Measurements from ENCODE around the gene C2CD3.

C2CD3 gene

DNA sequence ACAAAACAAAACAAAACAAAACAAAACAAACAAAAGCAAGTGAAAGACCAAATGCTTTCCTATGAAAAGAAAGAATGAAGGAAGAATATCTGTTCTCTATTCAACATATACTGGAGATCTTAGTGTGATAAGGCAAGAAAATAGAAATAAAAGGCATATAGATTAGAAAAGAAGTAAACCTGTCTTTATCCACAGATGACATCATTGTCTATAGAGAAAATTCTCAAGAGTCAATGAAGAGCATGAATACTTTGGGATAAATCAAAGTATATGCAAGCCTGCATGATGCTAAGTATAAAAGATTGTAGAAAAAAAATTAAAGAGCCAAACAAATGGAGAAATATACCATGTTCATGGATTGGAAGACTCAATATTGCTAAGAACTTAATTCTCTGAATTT is 17.6 kb downstream of the C2CD3 start:
- Histone ChIP-seq H3K36me3 (ENCODE audit: insufficient read depth) (no peaks in the 10 kb centered on the region), H3K4me1 (ENCODE audit: low read depth, poor library complexity, severe bottlenecking) (no peaks in the 10 kb centered on the region), H3K79me2 (ENCODE audit: insufficient read depth, low read depth) (peaks cover 8% of the 10 kb centered on the region; the same call in 1 of the 2 replicates), H3K4me3 (IDR thresholded peaks at IDR 0.05; ENCODE audit: insufficient read depth, low read depth, low read length) (no peak overlapping the region), H4K20me1 (ENCODE audit: insufficient read depth) (no peaks in the 10 kb centered on the region), H3K4me2 (no peak overlapping the region), H3K27ac (no peak overlapping the region), H3K9ac (no peak overlapping the region), H2AFZ (ENCODE audit: low read depth) (no peak overlapping the region), H3K27me3 (ENCODE audit: insufficient read depth, low read depth) (no peaks in the 10 kb centered on the region)
- TF ChIP-seq, protein P1, sequence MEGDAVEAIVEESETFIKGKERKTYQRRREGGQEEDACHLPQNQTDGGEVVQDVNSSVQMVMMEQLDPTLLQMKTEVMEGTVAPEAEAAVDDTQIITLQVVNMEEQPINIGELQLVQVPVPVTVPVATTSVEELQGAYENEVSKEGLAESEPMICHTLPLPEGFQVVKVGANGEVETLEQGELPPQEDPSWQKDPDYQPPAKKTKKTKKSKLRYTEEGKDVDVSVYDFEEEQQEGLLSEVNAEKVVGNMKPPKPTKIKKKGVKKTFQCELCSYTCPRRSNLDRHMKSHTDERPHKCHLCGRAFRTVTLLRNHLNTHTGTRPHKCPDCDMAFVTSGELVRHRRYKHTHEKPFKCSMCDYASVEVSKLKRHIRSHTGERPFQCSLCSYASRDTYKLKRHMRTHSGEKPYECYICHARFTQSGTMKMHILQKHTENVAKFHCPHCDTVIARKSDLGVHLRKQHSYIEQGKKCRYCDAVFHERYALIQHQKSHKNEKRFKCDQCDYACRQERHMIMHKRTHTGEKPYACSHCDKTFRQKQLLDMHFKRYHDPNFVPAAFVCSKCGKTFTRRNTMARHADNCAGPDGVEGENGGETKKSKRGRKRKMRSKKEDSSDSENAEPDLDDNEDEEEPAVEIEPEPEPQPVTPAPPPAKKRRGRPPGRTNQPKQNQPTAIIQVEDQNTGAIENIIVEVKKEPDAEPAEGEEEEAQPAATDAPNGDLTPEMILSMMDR (conservative IDR thresholded peaks at IDR 0.05; ENCODE audit: low read depth, low read length): no peak

DNA sequence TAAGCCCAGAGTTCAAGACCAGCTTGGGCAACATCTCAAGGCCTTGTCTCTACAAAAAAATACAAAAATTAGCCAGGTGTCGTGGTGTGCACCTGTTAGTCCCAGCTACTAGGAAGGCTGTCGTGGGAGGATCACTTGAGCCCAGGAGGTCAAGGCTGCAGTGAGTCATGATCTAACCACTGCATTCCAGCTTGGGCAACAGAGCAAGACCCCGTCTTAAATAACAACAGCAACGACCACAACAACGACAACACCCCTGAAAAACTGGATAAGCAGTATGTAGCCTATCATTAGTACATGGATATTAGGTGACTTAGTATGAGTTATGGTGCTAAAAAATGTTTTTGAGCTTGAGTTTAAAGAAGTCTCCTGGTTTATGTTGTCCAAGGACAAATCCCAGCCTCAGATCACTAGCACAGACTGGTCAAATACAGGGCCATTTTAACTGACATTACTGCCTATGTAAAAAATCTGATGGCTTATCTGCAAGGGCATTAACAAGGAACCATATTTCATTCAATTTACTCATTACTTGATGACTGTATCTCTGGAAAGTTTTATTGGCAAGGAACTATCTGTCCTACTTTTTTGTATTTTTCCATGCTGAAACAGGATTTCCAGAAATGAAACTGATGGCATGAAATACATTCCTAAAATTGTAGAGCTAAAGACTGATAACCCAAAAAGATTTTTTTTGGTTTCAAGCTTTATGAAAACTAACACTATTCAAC is 23.4 kb downstream of the C2CD3 start:
- no peaks in the 10 kb centered on the region for H3K27me3 ChIP-seq (ENCODE audit: insufficient read depth, low read depth)
- H4K20me1 ChIP-seq (ENCODE audit: insufficient read depth): no peaks in the 10 kb centered on the region
- no peak overlapping the region for H2AFZ ChIP-seq (ENCODE audit: low read depth)
- H3K36me3 ChIP-seq (ENCODE audit: insufficient read depth): no peaks in the 10 kb centered on the region
- H3K27ac ChIP-seq: no peak overlapping the region
- no peaks in the 10 kb centered on the region for H3K79me2 ChIP-seq (ENCODE audit: insufficient read depth, low read depth)
- H3K9ac ChIP-seq: no peak overlapping the region
- H3K4me1 ChIP-seq (ENCODE audit: low read depth, poor library complexity, severe bottlenecking): no peaks in the 10 kb centered on the region
- no peak overlapping the region for H3K4me2 ChIP-seq
- no peak overlapping the region for H3K4me3 ChIP-seq (IDR thresholded peaks at IDR 0.05; ENCODE audit: insufficient read depth, low read depth, low read length)
- TF ChIP-seq, protein P1 (conservative IDR thresholded peaks at IDR 0.05; ENCODE audit: low read depth, low read length): no peak

DNA sequence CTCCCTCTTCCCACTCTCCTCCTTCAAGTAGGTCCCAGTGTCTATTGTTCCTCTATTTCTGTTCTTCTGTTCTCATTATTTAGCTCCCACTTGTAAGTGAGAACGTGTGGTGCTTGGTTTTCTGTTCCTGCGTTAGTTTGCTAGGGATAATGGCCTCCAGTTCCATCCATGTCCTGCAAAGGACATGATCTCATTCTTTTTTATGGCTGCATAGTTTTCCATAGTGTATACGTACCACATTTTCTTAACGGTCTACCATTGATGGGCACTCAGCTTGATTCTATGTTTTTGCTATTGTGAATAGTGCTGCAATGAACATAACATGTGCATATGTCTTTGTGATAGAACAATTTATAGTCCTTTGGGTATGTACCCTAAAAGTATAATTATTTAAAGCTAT is 26.2 kb downstream of the C2CD3 start:
- Histone ChIP-seq H3K4me1 (ENCODE audit: low read depth, poor library complexity, severe bottlenecking) (no peaks in the 10 kb centered on the region), H3K9ac (no peak overlapping the region), H3K36me3 (ENCODE audit: insufficient read depth) (no peaks in the 10 kb centered on the region), H3K79me2 (ENCODE audit: insufficient read depth, low read depth) (no peaks in the 10 kb centered on the region), H2AFZ (ENCODE audit: low read depth) (no peak overlapping the region), H3K4me2 (no peak overlapping the region), H3K27ac (no peak overlapping the region), H4K20me1 (ENCODE audit: insufficient read depth) (no peaks in the 10 kb centered on the region), H3K27me3 (ENCODE audit: insufficient read depth, low read depth) (no peaks in the 10 kb centered on the region), H3K4me3 (IDR thresholded peaks at IDR 0.05; ENCODE audit: insufficient read depth, low read depth, low read length) (no peak overlapping the region)
- TF ChIP-seq, protein P1 (conservative IDR thresholded peaks at IDR 0.05; ENCODE audit: low read depth, low read length): no peak

DNA sequence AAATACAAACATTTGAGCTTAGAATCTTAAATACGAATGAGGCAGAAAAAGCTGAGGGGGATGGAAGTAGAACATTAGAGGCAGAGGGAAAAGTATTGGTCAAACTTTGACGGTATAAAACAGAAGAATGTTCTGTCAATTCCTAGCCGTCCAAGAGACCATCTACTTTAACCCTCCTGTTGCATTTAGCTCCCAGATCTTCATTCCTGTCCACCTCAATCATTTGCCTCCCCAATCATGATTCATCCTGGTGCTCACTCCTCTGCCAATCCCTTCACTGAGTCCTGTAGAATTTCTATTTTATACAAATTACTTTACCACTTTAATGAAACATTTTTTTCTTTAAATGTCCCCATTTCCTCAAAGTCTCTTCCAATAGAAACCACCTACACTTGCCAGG is 28.2 kb downstream of the C2CD3 start:
- no peaks in the 10 kb centered on the region for H4K20me1 ChIP-seq (ENCODE audit: insufficient read depth)
- no peaks in the 10 kb centered on the region for H3K79me2 ChIP-seq (ENCODE audit: insufficient read depth, low read depth)
- H3K9ac ChIP-seq: no peak overlapping the region
- TF ChIP-seq, protein P1 (conservative IDR thresholded peaks at IDR 0.05; ENCODE audit: low read depth, low read length): no peak
- no peak overlapping the region for H3K4me2 ChIP-seq
- no peaks in the 10 kb centered on the region for H3K27me3 ChIP-seq (ENCODE audit: insufficient read depth, low read depth)
- H3K27ac ChIP-seq: no peak overlapping the region
- H2AFZ ChIP-seq (ENCODE audit: low read depth): no peak overlapping the region
- H3K4me1 ChIP-seq (ENCODE audit: low read depth, poor library complexity, severe bottlenecking): no peaks in the 10 kb centered on the region
- no peak overlapping the region for H3K4me3 ChIP-seq (IDR thresholded peaks at IDR 0.05; ENCODE audit: insufficient read depth, low read depth, low read length)
- no peaks in the 10 kb centered on the region for H3K36me3 ChIP-seq (ENCODE audit: insufficient read depth)

All from KMS-11 (cell line).